ENCODE results near the gene NLGN1. TPM values are rescaled to one million over a fixed set of nuclear protein-coding genes. Genes with fewer than 3 reads are reported as not detected.

The NLGN1 gene
- total RNA-seq, 2 donors from 2014 or later: not detected

- Mint-ChIP-seq H3K36me3 (ENCODE audit: low read depth) (no peaks in the 10 kb centered on the region), H3K4me3 (no peak overlapping the region), H3K4me1 (no peaks in the 10 kb centered on the region), H3K27me3 (no peaks in the 10 kb centered on the region), H3K9me3 (peaks cover 3% of the 10 kb centered on the region), H3K27ac (no peak overlapping the region)
- ATAC-seq (replicated peaks): no peak
Measured at GRCh38 chr3:173921732-173922131, 524.2 kb downstream of the NLGN1 start.

GRCh38 chr3:173923204-173923603 is 525.7 kb downstream of the NLGN1 start:
- ATAC-seq (replicated peaks): no peak
- no peaks in the 10 kb centered on the region for H3K36me3 Mint-ChIP-seq (ENCODE audit: low read depth)
- no peaks in the 10 kb centered on the region for H3K27me3 Mint-ChIP-seq
- H3K4me1 Mint-ChIP-seq: no peaks in the 10 kb centered on the region
- H3K4me3 Mint-ChIP-seq: no peak overlapping the region
- no peak overlapping the region for H3K27ac Mint-ChIP-seq
- H3K9me3 Mint-ChIP-seq: peaks cover 3% of the 10 kb centered on the region

GRCh38 chr3:173930251-173930650 is 532.7 kb downstream of the NLGN1 start:
- Mint-ChIP-seq H3K27ac (no peak overlapping the region), H3K36me3 (ENCODE audit: low read depth) (no peaks in the 10 kb centered on the region), H3K9me3 (peaks cover 4% of the 10 kb centered on the region), H3K4me3 (no peak overlapping the region), H3K27me3 (no peaks in the 10 kb centered on the region), H3K4me1 (no peaks in the 10 kb centered on the region)
- ATAC-seq (replicated peaks): no peak

- peaks cover 4% of the 10 kb centered on the region for H3K9me3 Mint-ChIP-seq
- H3K4me3 Mint-ChIP-seq: no peak overlapping the region
- H3K27me3 Mint-ChIP-seq: no peaks in the 10 kb centered on the region
- no peaks in the 10 kb centered on the region for H3K36me3 Mint-ChIP-seq (ENCODE audit: low read depth)
- no peak overlapping the region for H3K27ac Mint-ChIP-seq
- H3K4me1 Mint-ChIP-seq: no peaks in the 10 kb centered on the region
- no peak for ATAC-seq (replicated peaks)
Measured at GRCh38 chr3:173932624-173933023, 535.1 kb downstream of the NLGN1 start.

- H3K4me1 Mint-ChIP-seq: no peaks in the 10 kb centered on the region
Measured at GRCh38 chr3:173933113-173933512, 535.6 kb downstream of the NLGN1 start.

GRCh38 chr3:173936316-173936715 is 538.8 kb downstream of the NLGN1 start:
- H3K36me3 Mint-ChIP-seq (ENCODE audit: low read depth): no peaks in the 10 kb centered on the region

More at GRCh38 chr3:173933113-173933512, 535.6 kb downstream of the NLGN1 start:
- Mint-ChIP-seq H3K4me3 (no peak overlapping the region), H3K27me3 (no peaks in the 10 kb centered on the region), H3K36me3 (ENCODE audit: low read depth) (no peaks in the 10 kb centered on the region), H3K27ac (no peak overlapping the region), H3K9me3 (peaks cover 5% of the 10 kb centered on the region)
- ATAC-seq (replicated peaks): no peak

GRCh38 chr3:173938159-173938558 is 540.6 kb downstream of the NLGN1 start:
- Mint-ChIP-seq H3K27ac (no peak overlapping the region), H3K4me1 (no peaks in the 10 kb centered on the region), H3K9me3 (peaks cover 3% of the 10 kb centered on the region), H3K27me3 (no peaks in the 10 kb centered on the region), H3K36me3 (ENCODE audit: low read depth) (no peaks in the 10 kb centered on the region), H3K4me3 (no peak overlapping the region)
- ATAC-seq (replicated peaks): no peak

More at GRCh38 chr3:173936316-173936715, 538.8 kb downstream of the NLGN1 start:
- Mint-ChIP-seq H3K27me3 (no peaks in the 10 kb centered on the region), H3K27ac (no peak overlapping the region), H3K4me1 (no peaks in the 10 kb centered on the region), H3K9me3 (peaks cover 7% of the 10 kb centered on the region), H3K4me3 (no peak overlapping the region)
- no peak for ATAC-seq (replicated peaks)

- no peak overlapping the region for H3K27ac Mint-ChIP-seq
- H3K27me3 Mint-ChIP-seq: no peaks in the 10 kb centered on the region
- no peak for ATAC-seq (replicated peaks)
- no peaks in the 10 kb centered on the region for H3K4me1 Mint-ChIP-seq
- H3K4me3 Mint-ChIP-seq: no peak overlapping the region
- no peaks in the 10 kb centered on the region for H3K36me3 Mint-ChIP-seq (ENCODE audit: low read depth)
- peaks cover 3% of the 10 kb centered on the region for H3K9me3 Mint-ChIP-seq
Measured at GRCh38 chr3:173938616-173939015, 541.1 kb downstream of the NLGN1 start.

GRCh38 chr3:173939331-173939730 is 541.8 kb downstream of the NLGN1 start:
- no peaks in the 10 kb centered on the region for H3K4me1 Mint-ChIP-seq
- H3K27me3 Mint-ChIP-seq: no peaks in the 10 kb centered on the region
- H3K36me3 Mint-ChIP-seq (ENCODE audit: low read depth): no peaks in the 10 kb centered on the region
- no peak overlapping the region for H3K4me3 Mint-ChIP-seq
- no peak overlapping the region for H3K27ac Mint-ChIP-seq
- H3K9me3 Mint-ChIP-seq: peaks cover 3% of the 10 kb centered on the region
- no peak for ATAC-seq (replicated peaks)

- no peak overlapping the region for H3K27ac Mint-ChIP-seq
- no peaks in the 10 kb centered on the region for H3K4me1 Mint-ChIP-seq
- no peaks in the 10 kb centered on the region for H3K27me3 Mint-ChIP-seq
- ATAC-seq (replicated peaks): no peak
- peaks cover under 1% of the 10 kb centered on the region for H3K9me3 Mint-ChIP-seq
- H3K4me3 Mint-ChIP-seq: no peak overlapping the region
- no peaks in the 10 kb centered on the region for H3K36me3 Mint-ChIP-seq (ENCODE audit: low read depth)
Measured at GRCh38 chr3:173943264-173943663, 545.7 kb downstream of the NLGN1 start.

- Mint-ChIP-seq H3K27me3 (no peaks in the 10 kb centered on the region), H3K27ac (no peak overlapping the region), H3K4me1 (no peaks in the 10 kb centered on the region), H3K4me3 (no peak overlapping the region), H3K9me3 (no peaks in the 10 kb centered on the region), H3K36me3 (ENCODE audit: low read depth) (no peaks in the 10 kb centered on the region)
- no peak for ATAC-seq (replicated peaks)
Measured at GRCh38 chr3:173945170-173945569, 547.6 kb downstream of the NLGN1 start.

GRCh38 chr3:173945806-173946205 is 548.3 kb downstream of the NLGN1 start:
- no peak for ATAC-seq (replicated peaks)
- H3K27ac Mint-ChIP-seq: no peak overlapping the region
- H3K4me1 Mint-ChIP-seq: no peaks in the 10 kb centered on the region
- no peaks in the 10 kb centered on the region for H3K9me3 Mint-ChIP-seq
- H3K36me3 Mint-ChIP-seq (ENCODE audit: low read depth): no peaks in the 10 kb centered on the region
- H3K27me3 Mint-ChIP-seq: no peaks in the 10 kb centered on the region
- no peak overlapping the region for H3K4me3 Mint-ChIP-seq

- no peaks in the 10 kb centered on the region for H3K9me3 Mint-ChIP-seq
- H3K27me3 Mint-ChIP-seq: no peaks in the 10 kb centered on the region
- H3K36me3 Mint-ChIP-seq (ENCODE audit: low read depth): no peaks in the 10 kb centered on the region
- H3K4me3 Mint-ChIP-seq: no peak overlapping the region
- H3K27ac Mint-ChIP-seq: no peak overlapping the region
- no peak for ATAC-seq (replicated peaks)
- H3K4me1 Mint-ChIP-seq: no peaks in the 10 kb centered on the region
Measured at GRCh38 chr3:173954647-173955046, 557.1 kb downstream of the NLGN1 start.

- Mint-ChIP-seq H3K9me3 (no peaks in the 10 kb centered on the region), H3K36me3 (ENCODE audit: low read depth) (no peaks in the 10 kb centered on the region), H3K27me3 (no peaks in the 10 kb centered on the region), H3K27ac (no peak overlapping the region), H3K4me1 (no peaks in the 10 kb centered on the region), H3K4me3 (no peak overlapping the region)
- ATAC-seq (replicated peaks): no peak
Measured at GRCh38 chr3:173957646-173958045, 560.1 kb downstream of the NLGN1 start.

GRCh38 chr3:173958805-173959204 is 561.3 kb downstream of the NLGN1 start:
- no peak overlapping the region for H3K27ac Mint-ChIP-seq
- no peaks in the 10 kb centered on the region for H3K27me3 Mint-ChIP-seq
- no peaks in the 10 kb centered on the region for H3K4me1 Mint-ChIP-seq
- ATAC-seq (replicated peaks): no peak
- no peaks in the 10 kb centered on the region for H3K9me3 Mint-ChIP-seq
- H3K36me3 Mint-ChIP-seq (ENCODE audit: low read depth): no peaks in the 10 kb centered on the region
- no peak overlapping the region for H3K4me3 Mint-ChIP-seq

- no peaks in the 10 kb centered on the region for H3K36me3 Mint-ChIP-seq (ENCODE audit: low read depth)
- no peak for ATAC-seq (replicated peaks)
- no peaks in the 10 kb centered on the region for H3K4me1 Mint-ChIP-seq
- H3K9me3 Mint-ChIP-seq: peaks cover 7% of the 10 kb centered on the region
- no peak overlapping the region for H3K4me3 Mint-ChIP-seq
- no peaks in the 10 kb centered on the region for H3K27me3 Mint-ChIP-seq
- no peak overlapping the region for H3K27ac Mint-ChIP-seq
Measured at GRCh38 chr3:173970281-173970680, 572.7 kb downstream of the NLGN1 start.

Measured in activated T-helper 17 cell treated with anti-CD3 and anti-CD28 coated beads, Interleukin-2, amount 50 U/mL, for 72 hours (primary cell).